ENCODE data around the gene SEMA3A. TPM values are rescaled to one million over a fixed set of nuclear protein-coding genes. Genes with fewer than 3 reads are reported as not detected.

Gene SEMA3A
- total and polyA plus RNA-seq, 2 of the 4 experiments (the other 2 are of a cell fraction): 31.2 to 213 TPM

- dilution Hi-C loops (cut with HindIII; ENCODE audit: low sequenced_read_pairs, unreplicated experiment): no loop called here
- ATAC-seq (ENCODE audit: low read depth): no peak
- H3K9ac ChIP-seq (ENCODE audit: low read depth, low read length): no peak overlapping the region
These were observed 81.8 kb downstream of the SEMA3A start for GRCh38 chr7:84112771-84113170.

More at GRCh38 chr7:84112771-84113170, 81.8 kb downstream of the SEMA3A start:
- peaks cover 10% of the 10 kb centered on the region for H3K4me1 ChIP-seq (ENCODE audit: control insufficient read depth, insufficient read depth, low read length)
- no TSS peak for BruUV-seq (replicated peaks)
- in situ Hi-C loops (cut with MboI; ENCODE audit: low sequenced_read_pairs) (no loop called here), intact Hi-C loops (cut with micrococcal nuclease) (no loop called here)
- peak overlapping the region; percentile 88 for H3K23ac ChIP-seq (ENCODE audit: low read depth, low read length)
- WGBS, 2 experiments (ENCODE audit: extremely low coverage in 2 of 2, insufficient read length in 1 of 2): no CpG with 5 or more reads among the region's 1 CpG
- H3K56ac ChIP-seq (ENCODE audit: extremely low read depth, insufficient read depth, low read length): no peak overlapping the region
- no peak overlapping the region for H4K91ac ChIP-seq (ENCODE audit: insufficient read depth, low read depth, low read length)
- peak overlapping the region in 1 of 2 experiments; percentile 31; a peak in 1 of 4 replicates for H4K8ac ChIP-seq (ENCODE audit: low read depth in 2 of 2, low read length in 2 of 2)
- no peak overlapping the region for H2BK20ac ChIP-seq (ENCODE audit: low read depth, low read length)
- H3K4me3 ChIP-seq (ENCODE audit: insufficient read depth, low read depth, low read length): no peak overlapping the region
- peaks cover 18 to 67% of the 10 kb centered on the region in 2 experiments for H3K79me1 ChIP-seq (ENCODE audit: low read depth in 1 of 2, low read length in 2 of 2)
- 0 out of 2 replicates have a peak, but pooled peaks cover 2% of the 10 kb centered on the region for H3K9me1 ChIP-seq (ENCODE audit: insufficient read depth, low read length)
- TF ChIP-seq RAD21 (IDR thresholded peaks at IDR 0.05; ENCODE audit: low read length): no peak
- no peak for TF ChIP-seq SMC3 (IDR thresholded peaks at IDR 0.05; ENCODE audit: low read depth, low read length)
- no peak for TF ChIP-seq RFX5 (IDR thresholded peaks at IDR 0.05; ENCODE audit: low read depth, low read length)
- TF ChIP-seq, protein P1, sequence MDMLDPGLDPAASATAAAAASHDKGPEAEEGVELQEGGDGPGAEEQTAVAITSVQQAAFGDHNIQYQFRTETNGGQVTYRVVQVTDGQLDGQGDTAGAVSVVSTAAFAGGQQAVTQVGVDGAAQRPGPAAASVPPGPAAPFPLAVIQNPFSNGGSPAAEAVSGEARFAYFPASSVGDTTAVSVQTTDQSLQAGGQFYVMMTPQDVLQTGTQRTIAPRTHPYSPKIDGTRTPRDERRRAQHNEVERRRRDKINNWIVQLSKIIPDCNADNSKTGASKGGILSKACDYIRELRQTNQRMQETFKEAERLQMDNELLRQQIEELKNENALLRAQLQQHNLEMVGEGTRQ (IDR thresholded peaks at IDR 0.05; ENCODE audit: low read depth, low read length): no peak
- TF ChIP-seq CTCF (conservative IDR thresholded peaks at IDR 0.05; ENCODE audit: low read depth, low read length): no peak
- no peak for TF ChIP-seq RCOR1 (IDR thresholded peaks at IDR 0.05; ENCODE audit: insufficient replicate concordance, low read length)
- TF ChIP-seq POLR2A (IDR thresholded peaks at IDR 0.05; ENCODE audit: low read depth, low read length): no peak
- TF ChIP-seq, protein P2, sequence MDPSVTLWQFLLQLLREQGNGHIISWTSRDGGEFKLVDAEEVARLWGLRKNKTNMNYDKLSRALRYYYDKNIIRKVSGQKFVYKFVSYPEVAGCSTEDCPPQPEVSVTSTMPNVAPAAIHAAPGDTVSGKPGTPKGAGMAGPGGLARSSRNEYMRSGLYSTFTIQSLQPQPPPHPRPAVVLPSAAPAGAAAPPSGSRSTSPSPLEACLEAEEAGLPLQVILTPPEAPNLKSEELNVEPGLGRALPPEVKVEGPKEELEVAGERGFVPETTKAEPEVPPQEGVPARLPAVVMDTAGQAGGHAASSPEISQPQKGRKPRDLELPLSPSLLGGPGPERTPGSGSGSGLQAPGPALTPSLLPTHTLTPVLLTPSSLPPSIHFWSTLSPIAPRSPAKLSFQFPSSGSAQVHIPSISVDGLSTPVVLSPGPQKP (IDR thresholded peaks at IDR 0.05; ENCODE audit: borderline replicate concordance, low read depth, low read length): no peak
- no peak for TF ChIP-seq CHD1 (IDR thresholded peaks at IDR 0.05; ENCODE audit: low read depth, low read length)
- no peak for TF ChIP-seq MAFK (IDR thresholded peaks at IDR 0.05; ENCODE audit: low read depth, low read length)
- TF ChIP-seq MXI1 (IDR thresholded peaks at IDR 0.05; ENCODE audit: borderline replicate concordance, low read depth, low read length): no peak
- no peak for TF ChIP-seq FOS (IDR thresholded peaks at IDR 0.05; ENCODE audit: low read depth, low read length)
- TF ChIP-seq MAZ (IDR thresholded peaks at IDR 0.05; ENCODE audit: borderline replicate concordance, low read depth, low read length): no peak
- TF ChIP-seq CEBPB (IDR thresholded peaks at IDR 0.05; ENCODE audit: low read depth, low read length): no peak
- TF ChIP-seq NFE2L2 (IDR thresholded peaks at IDR 0.05; ENCODE audit: low read depth, low read length): no peak
- no peak for TF ChIP-seq BHLHE40 (IDR thresholded peaks at IDR 0.05; ENCODE audit: low read depth, low read length)
- peak overlapping the region; percentile 45; the same call in 1 of the 2 replicates for H2BK120ac ChIP-seq (ENCODE audit: low read depth, low read length)
- H2AFZ ChIP-seq (replicated peaks; ENCODE audit: low read length, poor library complexity): no peak overlapping the region
- peak overlapping the region; percentile 72 for H3K18ac ChIP-seq (ENCODE audit: low read depth, low read length)
- no peak for DNase-seq
- H3K14ac ChIP-seq (replicated peaks; ENCODE audit: low read depth, low read length): peak overlapping the region; percentile 85; the same call in 1 of the 2 replicates
- peak overlapping the region; percentile 69 for H3K4ac ChIP-seq (ENCODE audit: low read depth, low read length)
- peak overlapping the region; percentile 2 for H2BK5ac ChIP-seq (ENCODE audit: low read depth, low read length, poor library complexity, severe bottlenecking)
- peak overlapping the region; percentile 93 for H4K5ac ChIP-seq (ENCODE audit: low read depth, low read length)
- peak overlapping the region; percentile 59 for H2AK9ac ChIP-seq (replicated peaks; ENCODE audit: low read depth, low read length, poor library complexity)
- no peak overlapping the region for H2AK5ac ChIP-seq (ENCODE audit: low read depth, low read length)
- no peaks in the 10 kb centered on the region for H4K20me1 ChIP-seq (ENCODE audit: insufficient read depth, low read length)
- no peak overlapping the region; the same call in 2 of the 3 replicates for H2BK15ac ChIP-seq (ENCODE audit: low read depth, low read length)
- POLR2A ChIA-PET (ENCODE audit: unreplicated experiment): interaction anchor here (1.2 kb wide), 1 partner anchor 11 kb away, joined by 5 read pairs; no protein-coding TSS in a partner anchor
- no peaks in the 10 kb centered on the region for H3K9me3 ChIP-seq (ENCODE audit: control insufficient read depth, insufficient read depth, low read length)
- no peaks in the 10 kb centered on the region for H3K27me3 ChIP-seq (ENCODE audit: control insufficient read depth, insufficient read depth, low read length)
- H3K4me2 ChIP-seq (ENCODE audit: low read depth, low read length): peak overlapping the region; percentile 63
- peaks cover 4% of the 10 kb centered on the region for H3K36me3 ChIP-seq (ENCODE audit: control insufficient read depth, insufficient read depth, low read length)
- peak overlapping the region; percentile 33; the same call in 1 of the 2 replicates for H3K27ac ChIP-seq (ENCODE audit: insufficient read depth, low read length)
- CTCF ChIA-PET: interaction anchor here (0.7 kb wide), 1 partner anchor 11 kb away, joined by 3 read pairs; no protein-coding TSS in a partner anchor
